DND-41 (cell line): ENCODE results near the gene KDM1A.

Source experiments
- ATAC-seq: fragments of 200-7000 bp; cut with Tn5 transposase; 3 replicates; pipeline ENCODE4 v1.9.1; 2021; ENCODE audit warnings: low read depth; ENCODE audit not compliant: insufficient read depth
- DNase-seq: peaks from one replicate; pipeline ENCODE4 v3.0.0-alpha.2; 2020
- H2AFZ ChIP-seq: 2 replicates; pipeline ENCODE4 v1.6.0; 2012; ENCODE audit warnings: low read depth, low read length
- H3K27ac ChIP-seq: 2 replicates; pipeline ENCODE4 v1.5.1; 2012; ENCODE audit warnings: low read length, inconsistent platforms
- H3K27me3 ChIP-seq: fragments of 200-600 bp; sonication (generic); 2 replicates; pipeline ENCODE4 v1.6.0; 2012; ENCODE audit warnings: low read length, mild to moderate bottlenecking, inconsistent platforms; ENCODE audit not compliant: insufficient read depth, poor library complexity
- H3K36me3 ChIP-seq: 2 replicates; pipeline ENCODE4 v1.5.1; 2012; ENCODE audit warnings: low read length, inconsistent platforms; ENCODE audit not compliant: insufficient read depth
- H3K4me1 ChIP-seq: 2 replicates; pipeline ENCODE4 v1.5.1; 2012; ENCODE audit warnings: mild to moderate bottlenecking, low read length; ENCODE audit not compliant: insufficient read depth
- H3K4me2 ChIP-seq: 2 replicates; pipeline ENCODE4 v1.6.0; 2012; ENCODE audit warnings: mild to moderate bottlenecking, moderate library complexity, low read length, inconsistent platforms; ENCODE audit not compliant: insufficient read depth
- H3K4me3 ChIP-seq, 2 experiments: fragments of 200-600 bp in 1 of 2; shearing (Covaris generic) in 1 of 2; 2 replicates each; pipeline ENCODE4 v1.5.1; 2012 to 2016; ENCODE audit warnings: inconsistent platforms in 2 of 2, low read length in 2 of 2, mild to moderate bottlenecking in 2 of 2, low read depth in 1 of 2, moderate library complexity in 1 of 2
- H3K79me2 ChIP-seq: 2 replicates; pipeline ENCODE4 v1.6.0; 2012; ENCODE audit warnings: low read length, inconsistent platforms; ENCODE audit not compliant: insufficient read depth
- H3K9ac ChIP-seq: 2 replicates; pipeline ENCODE4 v1.6.0; 2012; ENCODE audit warnings: low read depth, mild to moderate bottlenecking, inconsistent platforms, low read length, moderate library complexity
- H3K9me3 ChIP-seq: 2 replicates; pipeline ENCODE4 v1.5.1; 2012; ENCODE audit warnings: low read length, moderate library complexity, mild to moderate bottlenecking, inconsistent platforms; ENCODE audit not compliant: insufficient read depth, severe bottlenecking
- H4K20me1 ChIP-seq: 2 replicates; pipeline ENCODE4 v1.6.0; 2012; ENCODE audit warnings: low read length; ENCODE audit not compliant: insufficient read depth
- EZH2 ChIP-seq: IDR thresholded peaks from 3 replicates; pipeline ENCODE4 v1.6.1; 2012; ENCODE audit warnings: borderline replicate concordance, low read depth, mild to moderate bottlenecking, moderate library complexity, low read length, inconsistent platforms; ENCODE audit not compliant: severe bottlenecking
- TF ChIP-seq, protein P1 (sequence below): IDR thresholded peaks from 2 replicates; pipeline ENCODE4 v1.5.1; 2012; ENCODE audit warnings: borderline replicate concordance, low read length, moderate library complexity, mild to moderate bottlenecking; ENCODE audit not compliant: poor library complexity, severe bottlenecking; ENCODE audit errors: extremely low read depth

The KDM1A gene

DNA sequence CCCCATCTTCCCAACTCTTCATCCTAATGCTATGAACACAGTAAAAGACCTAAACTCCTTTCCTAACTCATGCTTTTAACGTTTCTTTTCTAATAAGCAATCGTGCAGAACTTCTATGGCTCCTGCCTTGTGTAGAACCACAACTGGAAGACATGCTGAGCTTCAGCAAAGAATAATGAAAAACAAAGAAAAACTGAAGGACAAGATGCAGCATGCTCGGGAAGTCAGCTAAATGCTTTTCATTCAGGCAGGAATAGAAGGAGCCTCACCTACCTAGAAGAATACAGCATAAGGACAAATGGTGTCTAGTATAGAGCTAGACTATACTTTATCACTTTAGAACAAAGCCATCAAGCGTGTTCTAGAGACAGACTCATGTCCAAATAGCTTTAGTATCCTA lies 103.5 kb downstream of the KDM1A start:
- Histone ChIP-seq H3K79me2 (peaks cover 56% of the 10 kb centered on the region), H3K27me3 (no peaks in the 10 kb centered on the region), H4K20me1 (peaks cover 43% of the 10 kb centered on the region; the same call in 1 of the 2 replicates), H3K36me3 (no peaks in the 10 kb centered on the region), H3K27ac (no peak overlapping the region), H3K4me1 (peaks cover 15% of the 10 kb centered on the region), H3K4me2 (no peak overlapping the region), H3K9ac (no peak overlapping the region), H2AFZ (no peak overlapping the region), H3K4me3 (no peak overlapping the region), H3K9me3 (no peaks in the 10 kb centered on the region)
- DNase-seq: no peak
- ATAC-seq: no peak
- TF ChIP-seq, protein P1, sequence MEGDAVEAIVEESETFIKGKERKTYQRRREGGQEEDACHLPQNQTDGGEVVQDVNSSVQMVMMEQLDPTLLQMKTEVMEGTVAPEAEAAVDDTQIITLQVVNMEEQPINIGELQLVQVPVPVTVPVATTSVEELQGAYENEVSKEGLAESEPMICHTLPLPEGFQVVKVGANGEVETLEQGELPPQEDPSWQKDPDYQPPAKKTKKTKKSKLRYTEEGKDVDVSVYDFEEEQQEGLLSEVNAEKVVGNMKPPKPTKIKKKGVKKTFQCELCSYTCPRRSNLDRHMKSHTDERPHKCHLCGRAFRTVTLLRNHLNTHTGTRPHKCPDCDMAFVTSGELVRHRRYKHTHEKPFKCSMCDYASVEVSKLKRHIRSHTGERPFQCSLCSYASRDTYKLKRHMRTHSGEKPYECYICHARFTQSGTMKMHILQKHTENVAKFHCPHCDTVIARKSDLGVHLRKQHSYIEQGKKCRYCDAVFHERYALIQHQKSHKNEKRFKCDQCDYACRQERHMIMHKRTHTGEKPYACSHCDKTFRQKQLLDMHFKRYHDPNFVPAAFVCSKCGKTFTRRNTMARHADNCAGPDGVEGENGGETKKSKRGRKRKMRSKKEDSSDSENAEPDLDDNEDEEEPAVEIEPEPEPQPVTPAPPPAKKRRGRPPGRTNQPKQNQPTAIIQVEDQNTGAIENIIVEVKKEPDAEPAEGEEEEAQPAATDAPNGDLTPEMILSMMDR: no peak
- TF ChIP-seq EZH2: no peak

DNA sequence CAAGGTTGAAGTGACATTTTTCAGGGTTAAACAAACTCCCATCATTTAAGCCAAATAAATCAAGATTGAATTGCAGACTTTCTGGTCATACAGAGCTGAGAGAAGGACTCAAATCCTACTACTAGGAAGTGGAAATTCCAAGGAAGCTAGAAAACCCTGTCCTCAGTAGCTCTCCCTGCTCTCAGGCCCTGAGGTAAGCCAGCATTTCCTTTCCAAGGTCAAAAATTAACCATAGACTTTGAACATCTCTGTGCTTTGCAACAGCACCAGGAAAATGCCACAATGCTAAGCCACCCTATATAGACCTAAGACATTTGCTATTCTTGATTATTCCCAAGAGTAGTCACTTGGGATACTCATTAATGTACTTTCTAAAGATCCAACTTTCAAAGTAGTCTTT lies 104.3 kb downstream of the KDM1A start:
- Histone ChIP-seq H3K27me3 (no peaks in the 10 kb centered on the region), H2AFZ (no peak overlapping the region), H3K79me2 (peaks cover 53% of the 10 kb centered on the region), H3K4me2 (no peak overlapping the region), H3K36me3 (no peaks in the 10 kb centered on the region), H3K9me3 (no peaks in the 10 kb centered on the region), H4K20me1 (peaks cover 44% of the 10 kb centered on the region; the same call in 1 of the 2 replicates), H3K27ac (no peak overlapping the region), H3K4me1 (peaks cover 15% of the 10 kb centered on the region), H3K4me3 (no peak overlapping the region), H3K9ac (no peak overlapping the region)
- no peak for ATAC-seq
- no peak for DNase-seq
- TF ChIP-seq, protein P1: no peak
- no peak for TF ChIP-seq EZH2

- DNase-seq (no peak), ATAC-seq (no peak)
- Histone ChIP-seq H3K79me2 (peaks cover 50% of the 10 kb centered on the region), H3K9me3 (no peaks in the 10 kb centered on the region), H3K4me3 (no peak overlapping the region), H3K27ac (no peak overlapping the region), H3K4me1 (peaks cover 11% of the 10 kb centered on the region), H4K20me1 (peaks cover 46% of the 10 kb centered on the region; the same call in 1 of the 2 replicates), H3K4me2 (no peak overlapping the region), H3K36me3 (no peaks in the 10 kb centered on the region), H3K9ac (no peak overlapping the region), H2AFZ (no peak overlapping the region), H3K27me3 (no peaks in the 10 kb centered on the region)
- TF ChIP-seq EZH2: no peak
- TF ChIP-seq, protein P1: no peak
Measured at GRCh38 chr1:23124259-23125026, 105.2 kb downstream of the KDM1A start.
